IPS-15b (cell line): ENCODE data around the gene ARFGAP1.

Source experiments
- H3K27me3 ChIP-seq: one replicate; pipeline ENCODE4 v1.6.1; 2013; ENCODE audit warnings: low read length; ENCODE audit not compliant: control insufficient read depth, insufficient read depth
- H3K36me3 ChIP-seq: one replicate; pipeline ENCODE4 v1.6.1; 2013; ENCODE audit warnings: low read length; ENCODE audit not compliant: control insufficient read depth, insufficient read depth
- H3K4me1 ChIP-seq: one replicate; pipeline ENCODE4 v1.6.1; 2013; ENCODE audit warnings: mild to moderate bottlenecking, low read length; ENCODE audit not compliant: control insufficient read depth, insufficient read depth
- H3K4me3 ChIP-seq: one replicate; pipeline ENCODE4 v1.5.1; 2013; ENCODE audit warnings: low read depth, low read length
- H3K9ac ChIP-seq: one replicate; pipeline ENCODE4 v1.6.1; 2013; ENCODE audit warnings: low read depth, mild to moderate bottlenecking, low read length
- H3K9me3 ChIP-seq: one replicate; pipeline ENCODE4 v1.6.1; 2013; ENCODE audit warnings: mild to moderate bottlenecking, low read length; ENCODE audit not compliant: control insufficient read depth, insufficient read depth

Gene ARFGAP1

GRCh38 chr20:63233061-63233344, 39.6 kb upstream of the ARFGAP1 start:
- Histone ChIP-seq H3K4me3 (no peak overlapping the region), H3K36me3 (no peaks in the 10 kb centered on the region), H3K4me1 (peaks cover 19% of the 10 kb centered on the region), H3K9ac (no peak overlapping the region), H3K27me3 (no peaks in the 10 kb centered on the region), H3K9me3 (no peaks in the 10 kb centered on the region)

DNA sequence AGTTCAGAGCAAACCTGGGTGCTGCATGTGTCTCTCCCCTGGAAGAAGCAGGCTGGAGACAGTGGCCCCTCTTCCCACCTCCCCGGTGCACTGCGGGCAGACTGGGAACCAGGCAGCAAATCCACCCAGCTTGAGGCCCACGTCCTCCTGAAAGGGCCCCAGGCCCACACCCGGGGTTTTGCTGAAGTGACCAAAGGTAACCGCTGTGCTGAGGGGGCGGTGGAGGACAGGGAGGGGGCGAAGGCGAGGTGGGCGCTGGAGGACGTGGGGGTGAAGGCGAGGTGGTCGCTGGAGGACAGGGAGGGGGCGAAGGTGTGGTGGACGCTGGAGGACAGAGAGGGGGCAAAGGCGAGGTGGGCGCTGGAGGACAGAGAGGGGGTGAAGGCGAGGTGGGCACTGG, 38.7 kb upstream of the ARFGAP1 start:
- Histone ChIP-seq H3K9me3 (no peaks in the 10 kb centered on the region), H3K9ac (no peak overlapping the region), H3K4me1 (peaks cover 19% of the 10 kb centered on the region), H3K4me3 (no peak overlapping the region), H3K27me3 (no peaks in the 10 kb centered on the region), H3K36me3 (no peaks in the 10 kb centered on the region)

DNA sequence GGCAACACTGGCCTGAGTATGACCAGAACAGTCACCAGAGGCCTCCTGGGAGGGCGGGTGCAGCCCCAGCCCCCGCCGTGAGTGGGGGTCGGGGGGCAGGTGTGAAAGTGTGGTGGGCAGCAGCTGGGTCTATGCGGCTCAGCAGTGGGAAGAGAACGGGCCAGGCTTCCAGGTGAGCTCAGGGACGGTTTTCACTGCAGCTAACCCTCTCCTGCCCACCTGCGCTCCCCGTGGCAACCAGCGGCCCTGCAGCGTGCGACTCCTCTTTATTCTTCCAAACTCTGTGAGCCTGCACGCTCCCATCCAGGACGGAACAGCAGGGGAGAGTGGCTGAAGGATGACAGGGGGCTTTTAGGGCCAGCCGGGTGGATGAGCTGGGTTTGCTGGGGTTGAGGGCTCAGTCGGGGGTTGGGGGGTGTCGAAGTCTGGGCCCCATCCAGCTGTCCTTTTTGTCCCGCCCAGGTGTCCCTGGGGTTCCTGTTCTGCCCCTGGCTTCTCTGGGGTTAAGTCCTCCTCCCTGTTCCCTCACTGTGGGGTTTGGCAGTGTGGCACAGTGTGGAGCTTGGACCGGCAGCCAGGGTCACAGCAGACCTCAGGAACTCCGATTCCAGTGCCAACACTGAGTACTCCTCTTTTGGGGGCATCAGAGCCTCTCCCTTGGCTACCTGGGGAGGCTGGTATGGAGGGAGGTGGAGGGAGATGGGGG, 37.8 kb upstream of the ARFGAP1 start:
- Histone ChIP-seq H3K4me3 (no peak overlapping the region), H3K27me3 (no peaks in the 10 kb centered on the region), H3K9ac (no peak overlapping the region), H3K9me3 (no peaks in the 10 kb centered on the region), H3K4me1 (peaks cover 17% of the 10 kb centered on the region), H3K36me3 (no peaks in the 10 kb centered on the region)

DNA sequence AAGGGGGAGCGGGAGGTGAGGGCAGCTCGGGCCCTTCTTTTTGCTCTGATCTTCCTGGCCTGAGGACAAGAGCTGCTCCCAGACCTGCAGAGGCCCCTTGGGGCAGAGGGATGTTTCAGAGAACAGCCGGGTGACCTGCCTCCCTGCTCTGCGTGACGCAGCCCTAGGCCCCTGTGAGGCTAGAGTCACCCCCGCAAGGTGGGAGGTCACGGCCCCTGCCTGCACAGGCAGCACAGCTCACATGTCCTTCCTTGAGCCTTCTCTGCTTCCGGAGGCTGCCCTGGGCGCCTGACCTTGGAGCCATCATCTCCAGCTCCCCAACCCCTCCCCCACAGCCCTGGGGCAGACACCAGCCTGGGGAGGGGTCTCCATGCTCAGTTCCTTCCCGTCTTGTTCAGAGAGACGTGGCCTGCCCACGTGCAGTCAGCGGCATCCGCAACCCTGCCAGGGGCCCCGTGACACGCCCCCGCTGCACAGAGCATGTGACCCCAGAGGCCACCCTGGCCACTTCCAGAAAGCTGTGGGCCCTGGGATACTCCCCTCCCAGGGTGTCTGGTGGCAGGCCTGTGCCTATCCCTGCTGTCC, 37.1 kb upstream of the ARFGAP1 start, which contains the start of gene BIRC7:
TSS of gene BIRC7 (plus strand) at position 507 of the 585 bp plus-strand sequence. CDS start 192 bp downstream, outside the sequence.
- Histone ChIP-seq H3K4me1 (peaks cover 11% of the 10 kb centered on the region), H3K4me3 (no peak within 1 kb of the TSS), H3K27me3 (no peaks in the 10 kb centered on the region), H3K36me3 (no peaks in the 10 kb centered on the region), H3K9ac (peak within 1 kb of the TSS; percentile 47), H3K9me3 (no peaks in the 10 kb centered on the region)

GRCh38 chr20:63236116-63236837, 36.3 kb upstream of the ARFGAP1 start:
- H3K9ac ChIP-seq: peak overlapping the region; percentile 47
- H3K4me1 ChIP-seq: peaks cover 4% of the 10 kb centered on the region
- H3K36me3 ChIP-seq: no peaks in the 10 kb centered on the region
- no peaks in the 10 kb centered on the region for H3K27me3 ChIP-seq
- H3K9me3 ChIP-seq: no peaks in the 10 kb centered on the region
- H3K4me3 ChIP-seq: no peak overlapping the region

- no peaks in the 10 kb centered on the region for H3K36me3 ChIP-seq
- no peaks in the 10 kb centered on the region for H3K27me3 ChIP-seq
- no peaks in the 10 kb centered on the region for H3K9me3 ChIP-seq
- no peak overlapping the region for H3K4me3 ChIP-seq
- H3K4me1 ChIP-seq: peaks cover under 1% of the 10 kb centered on the region
- no peak overlapping the region for H3K9ac ChIP-seq
Observed at GRCh38 chr20:63238031-63238430, 34.6 kb upstream of the ARFGAP1 start.

GRCh38 chr20:63238514-63239125, 34.0 kb upstream of the ARFGAP1 start:
- Histone ChIP-seq H3K9me3 (no peaks in the 10 kb centered on the region), H3K36me3 (no peaks in the 10 kb centered on the region), H3K9ac (no peak overlapping the region), H3K4me3 (no peak overlapping the region), H3K27me3 (no peaks in the 10 kb centered on the region), H3K4me1 (no peaks in the 10 kb centered on the region)

GRCh38 chr20:63239431-63239830, 33.2 kb upstream of the ARFGAP1 start:
- Histone ChIP-seq H3K27me3 (no peaks in the 10 kb centered on the region), H3K4me1 (no peaks in the 10 kb centered on the region), H3K4me3 (no peak overlapping the region), H3K9ac (no peak overlapping the region), H3K36me3 (no peaks in the 10 kb centered on the region), H3K9me3 (no peaks in the 10 kb centered on the region)

DNA sequence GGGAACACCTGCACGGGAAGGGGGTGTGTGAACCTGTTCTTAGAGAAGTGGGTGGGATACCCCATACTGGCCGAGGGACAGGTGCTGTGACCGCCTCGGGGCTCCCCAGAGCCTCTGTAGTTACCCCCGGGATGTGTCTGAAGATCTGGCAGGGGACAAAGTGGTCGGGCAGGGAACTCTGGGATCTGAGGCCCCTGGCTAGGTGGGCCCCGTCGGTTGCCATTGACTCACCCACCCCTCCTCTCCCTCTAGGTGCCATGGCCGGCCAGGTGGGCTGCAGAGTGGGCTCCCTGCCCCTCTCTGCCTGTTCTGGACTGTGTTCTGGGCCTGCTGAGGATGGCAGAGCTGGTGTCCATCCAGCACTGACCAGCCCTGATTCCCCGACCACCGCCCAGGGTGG, 32.6 kb upstream of the ARFGAP1 start:
- Histone ChIP-seq H3K27me3 (no peaks in the 10 kb centered on the region), H3K9me3 (no peaks in the 10 kb centered on the region), H3K4me1 (no peaks in the 10 kb centered on the region), H3K4me3 (no peak overlapping the region), H3K9ac (no peak overlapping the region), H3K36me3 (no peaks in the 10 kb centered on the region)

GRCh38 chr20:63241272-63241671, 31.3 kb upstream of the ARFGAP1 start:
- no peaks in the 10 kb centered on the region for H3K4me1 ChIP-seq
- no peaks in the 10 kb centered on the region for H3K36me3 ChIP-seq
- H3K27me3 ChIP-seq: no peaks in the 10 kb centered on the region
- H3K9me3 ChIP-seq: no peaks in the 10 kb centered on the region
- no peak overlapping the region for H3K4me3 ChIP-seq
- H3K9ac ChIP-seq: no peak overlapping the region

GRCh38 chr20:63242736-63243135, 29.9 kb upstream of the ARFGAP1 start:
- no peaks in the 10 kb centered on the region for H3K36me3 ChIP-seq
- no peak overlapping the region for H3K9ac ChIP-seq
- H3K4me1 ChIP-seq: no peaks in the 10 kb centered on the region
- no peaks in the 10 kb centered on the region for H3K27me3 ChIP-seq
- H3K9me3 ChIP-seq: no peaks in the 10 kb centered on the region
- H3K4me3 ChIP-seq: no peak overlapping the region
